HEK293 (cell line): ENCODE measurements around the gene NDUFB11.

Experiments
- CTCF ChIA-PET: fragments of 350-600 bp; formaldehyde crosslinking; extraction: SDS; loops from one replicate; lab custom pipeline; 2021; ENCODE audit warnings: antibody characterized with exemption; lab: Yijun Ruan, JAX
- POLR2A ChIA-PET: fragments of 300-600 bp; formaldehyde crosslinking; extraction: SDS; loops from one replicate; lab custom pipeline; 2020; ENCODE audit warnings: antibody characterized with exemption, inconsistent platforms; lab: Yijun Ruan, JAX
- H3K27ac ChIP-seq: fragments of 200-500 bp; sonication (Bioruptor generic); 2 replicates; pipeline ENCODE4 v1.5.1; 2014; ENCODE audit warnings: low read depth, low read length, control low read depth, inconsistent platforms; ENCODE audit errors: extremely low read depth
- H3K36me3 ChIP-seq, 2 experiments: fragments of 200-500 bp in 1 of 2; sonication (Bioruptor generic) in 1 of 2; 1 replicate in 1 of 2; 2 replicates in 1 of 2; pipeline ENCODE4 v1.5.1; 2014 to 2017; ENCODE audit warnings: inconsistent platforms in 2 of 2, low read length in 2 of 2; ENCODE audit not compliant: control insufficient read depth in 2 of 2, insufficient read depth in 1 of 2
- H3K4me1 ChIP-seq: fragments of 200-500 bp; sonication (Bioruptor generic); 2 replicates; pipeline ENCODE4 v1.5.1; 2014; ENCODE audit warnings: mild to moderate bottlenecking, low read length, inconsistent platforms; ENCODE audit not compliant: control insufficient read depth, insufficient read depth
- H3K4me3 ChIP-seq: 2 replicates; pipeline ENCODE4 v1.5.1; 2011; ENCODE audit warnings: low read depth, mild to moderate bottlenecking, control low read depth, low read length, moderate library complexity
- H3K9me3 ChIP-seq: fragments of 200-500 bp; sonication (Bioruptor generic); 2 replicates; pipeline ENCODE4 v1.5.1; 2014; ENCODE audit warnings: low read depth, low read length, inconsistent platforms; ENCODE audit not compliant: control insufficient read depth, insufficient read depth
- FEZF1 ChIP-seq: fragments of 450-650 bp; formaldehyde crosslinking; IDR thresholded peaks from 2 replicates; pipeline ENCODE4 v1.5.1; 2016; ENCODE audit warnings: missing biosample characterization, missing genetic modification characterization
- GFI1B ChIP-seq: fragments of 450-650 bp; formaldehyde crosslinking; IDR thresholded peaks from 2 replicates; pipeline ENCODE4 v1.5.1; 2016; ENCODE audit warnings: missing biosample characterization, missing genetic modification characterization
- MYNN ChIP-seq: fragments of 450-650 bp; formaldehyde crosslinking; IDR thresholded peaks from 2 replicates; pipeline ENCODE4 v1.5.1; 2016; ENCODE audit warnings: missing biosample characterization, missing genetic modification characterization, borderline replicate concordance
- OSR2 ChIP-seq: fragments of 450-650 bp; formaldehyde crosslinking; IDR thresholded peaks from 2 replicates; pipeline ENCODE4 v1.5.1; 2016; ENCODE audit warnings: missing biosample characterization, missing genetic modification characterization
- RBAK ChIP-seq: fragments of 450-650 bp; formaldehyde crosslinking; IDR thresholded peaks from 2 replicates; pipeline ENCODE4 v1.5.1; 2016; ENCODE audit warnings: missing biosample characterization, missing genetic modification characterization
- REPIN1 ChIP-seq: fragments of 450-650 bp; formaldehyde crosslinking; IDR thresholded peaks from 2 replicates; pipeline ENCODE4 v1.5.1; 2017; ENCODE audit warnings: missing biosample characterization, missing genetic modification characterization, low read depth
- SP3 ChIP-seq: fragments of 450-650 bp; formaldehyde crosslinking; IDR thresholded peaks from 2 replicates; pipeline ENCODE4 v1.5.1; 2016; ENCODE audit warnings: missing biosample characterization, missing genetic modification characterization
- SP7 ChIP-seq: fragments of 450-650 bp; formaldehyde crosslinking; IDR thresholded peaks from 2 replicates; pipeline ENCODE4 v1.5.1; 2016; ENCODE audit warnings: missing biosample characterization, missing genetic modification characterization
- YY2 ChIP-seq: fragments of 450-650 bp; formaldehyde crosslinking; IDR thresholded peaks from 2 replicates; pipeline ENCODE4 v1.5.1; 2016; ENCODE audit warnings: missing biosample characterization, missing genetic modification characterization
- ZBTB20 ChIP-seq: fragments of 450-650 bp; formaldehyde crosslinking; IDR thresholded peaks from 2 replicates; pipeline ENCODE4 v1.5.1; 2016; ENCODE audit warnings: missing biosample characterization, missing genetic modification characterization
- ZBTB48 ChIP-seq: fragments of 450-650 bp; formaldehyde crosslinking; IDR thresholded peaks from 2 replicates; pipeline ENCODE4 v1.5.1; 2016; ENCODE audit warnings: missing biosample characterization, missing genetic modification characterization
- ZNF2 ChIP-seq: fragments of 450-650 bp; formaldehyde crosslinking; IDR thresholded peaks from 2 replicates; pipeline ENCODE4 v1.5.1; 2016; ENCODE audit warnings: missing biosample characterization, missing genetic modification characterization
- ZNF221 ChIP-seq: fragments of 450-650 bp; formaldehyde crosslinking; IDR thresholded peaks from 2 replicates; pipeline ENCODE4 v1.5.1; 2017; ENCODE audit warnings: missing biosample characterization, missing genetic modification characterization, borderline replicate concordance
- ZNF24 ChIP-seq: fragments of 450-650 bp; formaldehyde crosslinking; IDR thresholded peaks from 2 replicates; pipeline ENCODE4 v1.5.1; 2016; ENCODE audit warnings: missing biosample characterization, missing genetic modification characterization
- ZNF266 ChIP-seq: fragments of 450-650 bp; formaldehyde crosslinking; IDR thresholded peaks from 2 replicates; pipeline ENCODE4 v1.5.1; 2016; ENCODE audit warnings: missing biosample characterization, missing genetic modification characterization, low read depth
- ZNF324 ChIP-seq: fragments of 450-650 bp; formaldehyde crosslinking; IDR thresholded peaks from 2 replicates; pipeline ENCODE4 v1.5.1; 2016; ENCODE audit warnings: missing biosample characterization, missing genetic modification characterization
- ZNF335 ChIP-seq: fragments of 450-650 bp; formaldehyde crosslinking; conservative IDR thresholded peaks from 2 replicates; pipeline ENCODE4 v1.5.1; 2016; ENCODE audit warnings: missing biosample characterization, missing genetic modification characterization
- ZNF629 ChIP-seq: fragments of 450-650 bp; formaldehyde crosslinking; IDR thresholded peaks from 2 replicates; pipeline ENCODE4 v1.5.1; 2017; ENCODE audit warnings: missing biosample characterization, missing genetic modification characterization
- ZNF658 ChIP-seq: fragments of 450-650 bp; formaldehyde crosslinking; IDR thresholded peaks from 2 replicates; pipeline ENCODE4; 2016; ENCODE audit warnings: missing biosample characterization, missing genetic modification characterization
- ZNF76 ChIP-seq: fragments of 450-650 bp; formaldehyde crosslinking; IDR thresholded peaks from 2 replicates; pipeline ENCODE4; 2016; ENCODE audit warnings: low read depth, missing biosample characterization, missing genetic modification characterization, borderline replicate concordance
- ZNF837 ChIP-seq: fragments of 450-650 bp; formaldehyde crosslinking; IDR thresholded peaks from 2 replicates; pipeline ENCODE4 v1.5.1; 2016; ENCODE audit warnings: missing biosample characterization, missing genetic modification characterization
- TF ChIP-seq, protein P1 (sequence below): fragments of 450-650 bp; formaldehyde crosslinking; IDR thresholded peaks from 2 replicates; pipeline ENCODE4 v1.5.1; 2016; ENCODE audit warnings: missing biosample characterization, missing genetic modification characterization
- TF ChIP-seq, protein P2 (sequence below): fragments of 450-650 bp; IDR thresholded peaks from 2 replicates; pipeline ENCODE4 v1.5.1; 2018; ENCODE audit warnings: missing biosample characterization, missing genetic modification characterization
- TF ChIP-seq, protein P3 (sequence below): fragments of 450-650 bp; formaldehyde crosslinking; IDR thresholded peaks from 2 replicates; pipeline ENCODE4 v1.5.1; 2017; ENCODE audit warnings: missing biosample characterization, missing genetic modification characterization
- TF ChIP-seq, protein P4 (sequence below): fragments of 450-650 bp; formaldehyde crosslinking; IDR thresholded peaks from 2 replicates; pipeline ENCODE4 v1.5.1; 2016; ENCODE audit warnings: missing biosample characterization, missing genetic modification characterization, borderline replicate concordance

NDUFB11 gene

DNA sequence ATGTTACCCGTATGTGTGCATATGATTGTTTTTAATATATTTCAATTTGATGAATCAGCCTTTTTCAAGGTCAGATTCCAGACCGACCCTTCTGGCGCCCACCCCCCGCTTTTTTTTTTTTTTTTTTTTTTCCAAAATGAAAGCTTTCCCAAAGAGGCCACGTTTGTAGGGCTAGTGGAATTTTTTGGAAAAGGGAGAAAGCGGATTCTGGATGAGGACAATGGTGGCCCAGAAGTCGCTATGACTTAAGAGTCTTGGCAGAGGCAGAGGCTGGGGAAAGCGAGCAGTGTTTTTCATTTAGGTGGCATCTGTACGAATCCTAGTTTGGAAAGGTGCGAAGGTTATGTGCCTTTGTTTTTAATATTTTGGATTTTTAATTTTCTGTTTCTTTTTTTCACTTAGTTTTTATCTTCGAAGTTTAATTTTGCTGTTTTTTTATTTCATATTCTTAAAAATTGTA, 14.6 kb downstream of the NDUFB11 start:
- peak overlapping the region; percentile 50 for H3K4me3 ChIP-seq
- ChIA-PET CTCF (interaction anchor here (1.6 kb wide), 1 partner anchor 15 kb away, joined by 5 read pairs; the partner anchor contains the start of gene RBM10), POLR2A (interaction anchor here (0.7 to 1.8 kb wide), 3 partner anchors 15 to 433 kb away, joined by 3 to 29 read pairs (median 3); partner anchors contain the start of genes NDUFB11 and RBM10)
- no peaks in the 10 kb centered on the region for H3K4me1 ChIP-seq
- H3K36me3 ChIP-seq: no peaks in the 10 kb centered on the region; a peak in 1 of 3 replicates
- no peaks in the 10 kb centered on the region for H3K9me3 ChIP-seq
- TF ChIP-seq ZBTB48 (tag by site-specific recombination) (no peak), ZNF335 (tag by site-specific recombination) (peak; percentile 6; the same call in 1 of the 2 replicates), MYNN (peak; percentile 51; the same call in 1 of the 2 replicates), SP7 (tag by site-specific recombination) (no peak), REPIN1 (tag by site-specific recombination) (no peak), ZBTB20 (tag by site-specific recombination) (no peak), SP3 (tag by site-specific recombination) (no peak), OSR2 (tag by site-specific recombination) (no peak)
- TF ChIP-seq, protein P1, sequence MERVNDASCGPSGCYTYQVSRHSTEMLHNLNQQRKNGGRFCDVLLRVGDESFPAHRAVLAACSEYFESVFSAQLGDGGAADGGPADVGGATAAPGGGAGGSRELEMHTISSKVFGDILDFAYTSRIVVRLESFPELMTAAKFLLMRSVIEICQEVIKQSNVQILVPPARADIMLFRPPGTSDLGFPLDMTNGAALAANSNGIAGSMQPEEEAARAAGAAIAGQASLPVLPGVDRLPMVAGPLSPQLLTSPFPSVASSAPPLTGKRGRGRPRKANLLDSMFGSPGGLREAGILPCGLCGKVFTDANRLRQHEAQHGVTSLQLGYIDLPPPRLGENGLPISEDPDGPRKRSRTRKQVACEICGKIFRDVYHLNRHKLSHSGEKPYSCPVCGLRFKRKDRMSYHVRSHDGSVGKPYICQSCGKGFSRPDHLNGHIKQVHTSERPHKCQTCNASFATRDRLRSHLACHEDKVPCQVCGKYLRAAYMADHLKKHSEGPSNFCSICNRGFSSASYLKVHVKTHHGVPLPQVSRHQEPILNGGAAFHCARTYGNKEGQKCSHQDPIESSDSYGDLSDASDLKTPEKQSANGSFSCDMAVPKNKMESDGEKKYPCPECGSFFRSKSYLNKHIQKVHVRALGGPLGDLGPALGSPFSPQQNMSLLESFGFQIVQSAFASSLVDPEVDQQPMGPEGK: 0 out of 2 replicates have a peak, but pooled peaks have one; percentile 3
- H3K27ac ChIP-seq: peak overlapping the region; percentile 91; the same call in 1 of the 2 replicates

DNA sequence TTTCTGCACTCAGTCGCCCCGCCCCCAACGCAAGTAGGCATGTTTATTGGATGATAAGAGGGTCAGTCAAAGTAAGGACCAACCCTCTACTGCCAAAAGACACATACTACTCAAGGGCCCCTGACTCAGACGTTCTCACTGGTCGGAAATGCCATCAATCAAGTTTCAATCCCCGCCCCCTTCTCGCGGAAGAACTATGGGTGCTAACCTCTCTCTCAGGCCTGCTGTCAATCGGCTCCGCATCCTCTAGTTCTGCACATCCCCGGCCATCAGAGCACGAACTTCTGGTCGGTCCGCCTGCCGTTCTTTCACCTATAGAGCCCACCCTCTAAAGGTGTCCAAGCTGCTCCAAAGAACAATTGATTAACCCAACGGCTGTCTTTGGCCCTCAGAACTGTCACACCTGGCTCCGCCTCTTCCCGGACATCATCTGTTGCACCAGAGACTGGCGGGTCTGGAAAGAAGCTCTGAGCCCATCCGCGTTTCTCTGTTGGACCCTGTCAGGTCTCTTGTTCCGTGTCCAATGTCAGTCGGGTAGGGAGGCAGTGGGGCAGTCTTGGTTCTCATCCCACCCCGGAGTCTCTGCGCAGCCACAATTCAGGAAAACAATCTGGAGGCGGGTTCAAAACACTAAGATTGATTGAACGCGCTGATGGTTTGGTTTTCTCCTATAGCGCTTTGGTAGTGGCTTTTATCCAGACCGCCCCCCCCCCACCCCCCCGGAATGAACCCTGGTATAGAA, 15.2 kb downstream of the NDUFB11 start:
- Histone ChIP-seq H3K4me3 (peak overlapping the region; percentile 50), H3K9me3 (no peaks in the 10 kb centered on the region), H3K27ac (peak overlapping the region; percentile 91), H3K4me1 (no peaks in the 10 kb centered on the region), H3K36me3 (no peaks in the 10 kb centered on the region; a peak in 1 of 3 replicates)
- CTCF ChIA-PET: interaction anchor here (0.6 to 1.6 kb wide), 2 partner anchors 16 to 234 kb away, joined by 4 to 5 read pairs; partner anchors contain the start of gene RBM10
- POLR2A ChIA-PET: interaction anchor here (0.7 to 1.8 kb wide), 4 partner anchors 15 to 434 kb away, joined by 3 to 29 read pairs (median 4); partner anchors contain the start of genes NDUFB11, RBM10 and USP11
- TF ChIP-seq, protein P2, sequence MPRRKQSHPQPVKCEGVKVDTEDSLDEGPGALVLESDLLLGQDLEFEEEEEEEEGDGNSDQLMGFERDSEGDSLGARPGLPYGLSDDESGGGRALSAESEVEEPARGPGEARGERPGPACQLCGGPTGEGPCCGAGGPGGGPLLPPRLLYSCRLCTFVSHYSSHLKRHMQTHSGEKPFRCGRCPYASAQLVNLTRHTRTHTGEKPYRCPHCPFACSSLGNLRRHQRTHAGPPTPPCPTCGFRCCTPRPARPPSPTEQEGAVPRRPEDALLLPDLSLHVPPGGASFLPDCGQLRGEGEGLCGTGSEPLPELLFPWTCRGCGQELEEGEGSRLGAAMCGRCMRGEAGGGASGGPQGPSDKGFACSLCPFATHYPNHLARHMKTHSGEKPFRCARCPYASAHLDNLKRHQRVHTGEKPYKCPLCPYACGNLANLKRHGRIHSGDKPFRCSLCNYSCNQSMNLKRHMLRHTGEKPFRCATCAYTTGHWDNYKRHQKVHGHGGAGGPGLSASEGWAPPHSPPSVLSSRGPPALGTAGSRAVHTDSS: no peak
- TF ChIP-seq, protein P3, sequence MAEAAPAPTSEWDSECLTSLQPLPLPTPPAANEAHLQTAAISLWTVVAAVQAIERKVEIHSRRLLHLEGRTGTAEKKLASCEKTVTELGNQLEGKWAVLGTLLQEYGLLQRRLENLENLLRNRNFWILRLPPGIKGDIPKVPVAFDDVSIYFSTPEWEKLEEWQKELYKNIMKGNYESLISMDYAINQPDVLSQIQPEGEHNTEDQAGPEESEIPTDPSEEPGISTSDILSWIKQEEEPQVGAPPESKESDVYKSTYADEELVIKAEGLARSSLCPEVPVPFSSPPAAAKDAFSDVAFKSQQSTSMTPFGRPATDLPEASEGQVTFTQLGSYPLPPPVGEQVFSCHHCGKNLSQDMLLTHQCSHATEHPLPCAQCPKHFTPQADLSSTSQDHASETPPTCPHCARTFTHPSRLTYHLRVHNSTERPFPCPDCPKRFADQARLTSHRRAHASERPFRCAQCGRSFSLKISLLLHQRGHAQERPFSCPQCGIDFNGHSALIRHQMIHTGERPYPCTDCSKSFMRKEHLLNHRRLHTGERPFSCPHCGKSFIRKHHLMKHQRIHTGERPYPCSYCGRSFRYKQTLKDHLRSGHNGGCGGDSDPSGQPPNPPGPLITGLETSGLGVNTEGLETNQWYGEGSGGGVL: no peak
- peak; percentile 69; the same call in 1 of the 2 replicates for TF ChIP-seq ZNF2 (tag by site-specific recombination)
- no peak for TF ChIP-seq GFI1B (tag by site-specific recombination)
- no peak for TF ChIP-seq ZNF221 (tag by site-specific recombination)
- TF ChIP-seq ZNF24 (tag by site-specific recombination): peak; percentile 50; the same call in 1 of the 2 replicates
- peak; percentile 99 for TF ChIP-seq ZNF266 (tag by site-specific recombination)
- no peak for TF ChIP-seq ZNF658
- TF ChIP-seq ZNF837 (tag by site-specific recombination): no peak
- TF ChIP-seq, protein P4, sequence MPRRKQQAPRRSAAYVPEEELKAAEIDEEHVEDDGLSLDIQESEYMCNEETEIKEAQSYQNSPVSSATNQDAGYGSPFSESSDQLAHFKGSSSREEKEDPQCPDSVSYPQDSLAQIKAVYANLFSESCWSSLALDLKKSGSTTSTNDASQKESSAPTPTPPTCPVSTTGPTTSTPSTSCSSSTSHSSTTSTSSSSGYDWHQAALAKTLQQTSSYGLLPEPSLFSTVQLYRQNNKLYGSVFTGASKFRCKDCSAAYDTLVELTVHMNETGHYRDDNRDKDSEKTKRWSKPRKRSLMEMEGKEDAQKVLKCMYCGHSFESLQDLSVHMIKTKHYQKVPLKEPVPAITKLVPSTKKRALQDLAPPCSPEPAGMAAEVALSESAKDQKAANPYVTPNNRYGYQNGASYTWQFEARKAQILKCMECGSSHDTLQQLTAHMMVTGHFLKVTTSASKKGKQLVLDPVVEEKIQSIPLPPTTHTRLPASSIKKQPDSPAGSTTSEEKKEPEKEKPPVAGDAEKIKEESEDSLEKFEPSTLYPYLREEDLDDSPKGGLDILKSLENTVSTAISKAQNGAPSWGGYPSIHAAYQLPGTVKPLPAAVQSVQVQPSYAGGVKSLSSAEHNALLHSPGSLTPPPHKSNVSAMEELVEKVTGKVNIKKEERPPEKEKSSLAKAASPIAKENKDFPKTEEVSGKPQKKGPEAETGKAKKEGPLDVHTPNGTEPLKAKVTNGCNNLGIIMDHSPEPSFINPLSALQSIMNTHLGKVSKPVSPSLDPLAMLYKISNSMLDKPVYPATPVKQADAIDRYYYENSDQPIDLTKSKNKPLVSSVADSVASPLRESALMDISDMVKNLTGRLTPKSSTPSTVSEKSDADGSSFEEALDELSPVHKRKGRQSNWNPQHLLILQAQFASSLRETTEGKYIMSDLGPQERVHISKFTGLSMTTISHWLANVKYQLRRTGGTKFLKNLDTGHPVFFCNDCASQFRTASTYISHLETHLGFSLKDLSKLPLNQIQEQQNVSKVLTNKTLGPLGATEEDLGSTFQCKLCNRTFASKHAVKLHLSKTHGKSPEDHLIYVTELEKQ: no peak
- 0 out of 2 replicates have a peak, but pooled peaks have one; percentile 44 for TF ChIP-seq ZNF629
- TF ChIP-seq ZNF76: peak; percentile 75
- peak; percentile 51; the same call in 1 of the 2 replicates for TF ChIP-seq SP7 (tag by site-specific recombination)
- TF ChIP-seq RBAK (tag by site-specific recombination): no peak
- peak; percentile 92 for TF ChIP-seq FEZF1 (tag by site-specific recombination)
- no peak for TF ChIP-seq YY2 (tag by site-specific recombination)
- peak; percentile 35; the same call in 1 of the 2 replicates for TF ChIP-seq ZNF324
